Right cardiac atrium (tissue), 5 donors: ENCODE data around the gene BCAS1. TPM values are rescaled to one million over a fixed set of nuclear protein-coding genes. Genes with fewer than 3 reads are reported as not detected.

Source experiments
- ATAC-seq, 2 donors: fragments of 200-7000 bp; cut with Tn5 transposase; one replicate each; pipeline versions ENCODE4 v1.8.0 to v1.9.1; 2020; ENCODE audit warnings: moderate library complexity in 2 of 2, mild to moderate bottlenecking in 1 of 2
- DNase-seq, 3 donors: peaks; one replicate each; pipeline ENCODE4 v3.0.0-alpha.2; 2020
- H3K27ac ChIP-seq: one replicate; pipeline ENCODE4 v1.5.1; 2013; ENCODE audit warnings: mild to moderate bottlenecking, low read length, control low read depth, moderate library complexity
- H3K27me3 ChIP-seq: one replicate; pipeline ENCODE4 v1.6.1; 2013; ENCODE audit not compliant: control insufficient read depth, insufficient read depth
- H3K4me1 ChIP-seq: one replicate; pipeline ENCODE4 v1.6.1; 2013; ENCODE audit warnings: low read length; ENCODE audit not compliant: control insufficient read depth, insufficient read depth
- H3K4me3 ChIP-seq: one replicate; pipeline ENCODE4 v1.5.1; 2013; ENCODE audit warnings: low read length, control low read depth
- H3K9me3 ChIP-seq: one replicate; pipeline ENCODE4 v1.6.1; 2013; ENCODE audit warnings: low read length; ENCODE audit not compliant: control insufficient read depth
- WGBS: extraction: QIAGEN DNeasy Blood & Tissue Kit; methylation state at CpG from one replicate; pipeline ENCODE4 v1.1.7; 2013; 5-methylcytosine and 5-hydroxymethylcytosine counted together
- intact Hi-C, 4 donors: fragments of 100-400 bp; cut with DNase I; formaldehyde crosslinking; loops; one replicate each; pipeline versions ENCODE4 v1.11.0 to v1.14.0; 2022 to 2023
- polyA plus RNA-seq: library from polyadenylated mRNA; stranded (reverse); fragments of 200-250 nt; gene quantifications from one replicate; pipeline ENCODE4 v1.2.3, GENCODE V29; 2013
- total RNA-seq, 4 donors: library from RNA; stranded (reverse); fragmentation: NEBNext Ultra II Directional; extraction: Animal tissue kit (Norgen Biotek cat#: 25700); gene quantifications; one replicate each; pipeline ENCODE4 v1.2.1, GENCODE V29; 2021
- donor health status: healthy with polysubstance abuse.
- donor health status: DM: no; HTN: yes; CAD: no.
- donor health status: DM: no; HTN: no; CAD: no.
- donor health status: DM: no; HTN: yes; CAD: no; lungs with severe emphysema.
- donor health status: DM: yes; HTN: yes; CAD: no.

The BCAS1 gene
- total and polyA plus RNA-seq, 5 donors = 0.18 TPM; not detected in 3

DNA sequence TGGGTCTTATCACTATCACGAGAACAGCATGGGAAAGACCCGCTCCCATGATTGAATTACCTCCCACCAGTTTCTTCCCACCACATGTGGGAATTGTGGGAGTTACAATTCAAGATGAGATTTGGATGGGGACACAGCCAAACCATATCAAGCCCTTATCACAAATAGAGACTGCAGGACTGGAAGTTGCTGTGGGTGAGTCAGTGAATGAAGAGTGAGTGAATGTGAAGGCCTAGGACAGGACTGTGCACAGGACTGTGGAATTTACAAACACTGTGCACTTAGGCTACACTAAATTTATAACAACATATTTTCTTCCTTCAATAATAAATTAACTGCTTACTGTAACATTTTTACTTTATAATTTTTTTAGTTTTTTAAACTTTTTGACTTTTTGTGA lies 30.2 kb upstream of the BCAS1 start:
- no peaks in the 10 kb centered on the region for H3K4me1 ChIP-seq
- no peak overlapping the region for H3K4me3 ChIP-seq
- ATAC-seq (no peak), DNase-seq (no peak)
- intact Hi-C loops = no loop called here
- H3K27me3 ChIP-seq = no peaks in the 10 kb centered on the region
- H3K9me3 ChIP-seq = no peaks in the 10 kb centered on the region
- no peak overlapping the region for H3K27ac ChIP-seq
- WGBS = 81% methylated on average over 2 of the region's 2 CpGs

DNA sequence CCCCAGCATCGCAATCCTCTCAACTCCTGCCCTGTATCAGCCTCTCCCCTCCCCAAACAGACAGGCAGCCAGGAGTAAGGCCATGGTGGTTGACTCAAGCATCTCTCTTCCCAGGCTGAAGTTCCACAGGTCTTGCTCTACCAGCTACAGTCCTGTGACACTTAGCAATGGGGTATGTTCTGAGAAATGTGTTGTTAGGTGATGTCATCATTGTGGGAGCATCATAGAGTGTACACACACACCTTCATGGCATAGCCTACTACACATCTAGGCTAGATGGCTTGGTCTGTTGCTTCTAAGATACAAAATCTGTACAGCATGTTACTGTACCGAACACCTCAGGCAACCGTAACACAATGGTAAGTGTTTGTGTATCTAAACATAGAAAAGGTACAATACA lies 29.5 kb upstream of the BCAS1 start:
- H3K4me1 ChIP-seq = no peaks in the 10 kb centered on the region
- no peaks in the 10 kb centered on the region for H3K9me3 ChIP-seq
- no peak for ATAC-seq
- no peaks in the 10 kb centered on the region for H3K27me3 ChIP-seq
- no peak for DNase-seq
- no peak overlapping the region for H3K4me3 ChIP-seq
- H3K27ac ChIP-seq = no peak overlapping the region
- 96% methylated on average over 3 of the region's 3 CpGs for WGBS
- intact Hi-C loops = loop anchor here (5.0 to 10.0 kb wide), 4 partner anchors 97 to 547 kb away; partner anchors contain the start of gene PFDN4 (in 1 of the 4)

GRCh38 chr20:54098047-54098446 lies 27.7 kb upstream of the BCAS1 start:
- H3K4me3 ChIP-seq = no peak overlapping the region
- ATAC-seq (no peak), DNase-seq (no peak)
- no peaks in the 10 kb centered on the region for H3K27me3 ChIP-seq
- intact Hi-C loops = loop anchor here (5.0 to 10.0 kb wide), 4 partner anchors 99 to 549 kb away; partner anchors contain the start of gene PFDN4 (in 1 of the 4)
- no peaks in the 10 kb centered on the region for H3K4me1 ChIP-seq
- 80% methylated on average over 3 of the region's 3 CpGs for WGBS
- no peak overlapping the region for H3K27ac ChIP-seq
- no peaks in the 10 kb centered on the region for H3K9me3 ChIP-seq

DNA sequence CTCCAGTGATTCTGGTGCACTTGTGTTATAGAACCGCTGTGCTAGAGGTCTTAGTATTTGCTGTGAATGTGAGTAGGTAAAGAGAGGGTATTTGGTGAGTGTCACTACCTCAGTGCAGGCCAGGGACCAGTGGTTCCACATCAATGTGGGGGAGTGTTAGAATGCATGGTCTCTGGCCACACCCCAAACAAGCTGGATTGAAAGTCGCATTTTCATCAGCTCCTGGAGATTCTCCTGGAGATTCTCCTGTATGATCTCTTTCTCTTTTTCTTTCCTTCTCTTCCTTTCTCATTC lies 26.8 kb upstream of the BCAS1 start:
- H3K27me3 ChIP-seq = no peaks in the 10 kb centered on the region
- no peak overlapping the region for H3K27ac ChIP-seq
- H3K9me3 ChIP-seq = no peaks in the 10 kb centered on the region
- WGBS = 65% methylated on average over 2 of the region's 2 CpGs
- ATAC-seq (no peak), DNase-seq (no peak)
- intact Hi-C loops = loop anchor here (2.0 to 10.0 kb wide), 5 partner anchors 100 to 550 kb away; partner anchors contain the start of gene PFDN4 (in 1 of the 4)
- no peaks in the 10 kb centered on the region for H3K4me1 ChIP-seq
- H3K4me3 ChIP-seq = no peak overlapping the region

GRCh38 chr20:54095824-54096223 lies 25.4 kb upstream of the BCAS1 start:
- ATAC-seq = no peak
- intact Hi-C loops = loop anchor here (2.0 to 10.0 kb wide), 5 partner anchors 101 to 551 kb away; partner anchors contain the start of gene PFDN4 (in 1 of the 4)

DNA sequence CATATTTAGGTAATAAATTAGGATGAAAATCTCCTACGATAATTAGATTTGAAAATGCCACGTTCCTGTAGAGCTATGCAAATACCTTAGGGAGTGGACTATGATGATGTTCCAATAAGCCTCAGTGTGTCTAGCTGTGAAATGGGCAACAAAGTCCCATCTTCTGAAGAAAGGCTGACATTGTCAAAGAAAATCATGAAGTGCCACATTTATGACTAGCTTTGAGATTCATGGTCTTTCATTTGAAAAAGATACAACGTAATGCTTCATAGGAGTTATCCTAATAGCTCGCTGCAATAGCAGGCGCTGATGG lies 23.8 kb upstream of the BCAS1 start:
- WGBS = 83% methylated on average over 5 of the region's 5 CpGs
- ATAC-seq (no peak), DNase-seq (no peak)
- no peak overlapping the region for H3K27ac ChIP-seq
- no peaks in the 10 kb centered on the region for H3K27me3 ChIP-seq
- no peaks in the 10 kb centered on the region for H3K4me1 ChIP-seq
- no peaks in the 10 kb centered on the region for H3K9me3 ChIP-seq
- intact Hi-C loops = loop anchor here in 1 of 4 donors (10.0 kb wide), 1 partner anchor 541 kb away; no protein-coding TSS in a partner anchor
- H3K4me3 ChIP-seq = no peak overlapping the region

More at GRCh38 chr20:54095824-54096223, 25.4 kb upstream of the BCAS1 start:
- Histone ChIP-seq H3K4me1 (no peaks in the 10 kb centered on the region), H3K9me3 (no peaks in the 10 kb centered on the region), H3K4me3 (no peak overlapping the region), H3K27ac (no peak overlapping the region), H3K27me3 (no peaks in the 10 kb centered on the region)
- WGBS = 93% methylated on average over 1 of the region's 1 CpG
- no peak for DNase-seq

DNA sequence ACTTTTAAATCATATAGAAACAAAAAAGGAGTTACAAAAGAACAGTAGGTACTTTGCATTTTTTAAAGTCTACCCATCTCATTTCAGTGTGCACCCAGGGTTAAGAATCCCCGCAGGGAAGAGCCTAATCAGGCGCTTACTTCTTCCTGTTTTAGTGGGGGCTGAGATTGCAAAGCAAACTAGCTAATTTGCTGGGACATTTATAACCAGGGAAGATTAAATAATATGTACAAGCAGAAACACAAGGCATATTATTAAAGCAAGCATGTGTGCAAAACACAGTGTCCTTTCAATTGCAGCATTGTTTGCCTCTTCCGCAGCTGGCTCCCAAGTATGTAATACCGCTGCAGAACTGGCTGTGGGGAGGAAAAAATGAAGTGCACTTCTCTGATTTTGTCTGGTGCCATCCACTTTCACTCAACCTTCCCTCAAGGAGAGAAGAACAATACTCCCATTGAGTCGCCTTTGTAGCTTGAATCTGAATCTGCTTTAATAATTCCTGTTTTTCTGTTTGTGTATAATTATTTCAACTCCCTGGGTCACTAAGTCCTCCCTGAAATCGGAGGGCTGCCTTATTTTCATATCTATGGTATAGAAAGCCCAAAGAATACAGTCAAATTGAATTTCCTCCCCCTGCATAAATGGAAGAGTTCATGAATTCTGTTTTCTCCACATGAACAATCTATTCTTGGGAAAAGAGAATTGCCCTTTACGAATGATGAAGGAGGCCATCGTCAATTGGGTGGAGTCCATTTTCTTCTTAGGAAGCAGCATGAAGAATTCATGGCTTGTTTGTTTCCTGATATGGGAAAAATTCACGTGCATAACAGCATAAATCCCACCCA lies 23.3 kb upstream of the BCAS1 start:
- 46% methylated on average over 9 of the region's 9 CpGs for WGBS
- Histone ChIP-seq H3K4me3 (no peak overlapping the region), H3K27ac (no peak overlapping the region), H3K27me3 (no peaks in the 10 kb centered on the region), H3K4me1 (no peaks in the 10 kb centered on the region), H3K9me3 (no peaks in the 10 kb centered on the region)
- intact Hi-C loops = loop anchor here in 1 of 4 donors (10.0 kb wide), 1 partner anchor 541 kb away; no protein-coding TSS in a partner anchor
- ATAC-seq = no peak
- no peak for DNase-seq

DNA sequence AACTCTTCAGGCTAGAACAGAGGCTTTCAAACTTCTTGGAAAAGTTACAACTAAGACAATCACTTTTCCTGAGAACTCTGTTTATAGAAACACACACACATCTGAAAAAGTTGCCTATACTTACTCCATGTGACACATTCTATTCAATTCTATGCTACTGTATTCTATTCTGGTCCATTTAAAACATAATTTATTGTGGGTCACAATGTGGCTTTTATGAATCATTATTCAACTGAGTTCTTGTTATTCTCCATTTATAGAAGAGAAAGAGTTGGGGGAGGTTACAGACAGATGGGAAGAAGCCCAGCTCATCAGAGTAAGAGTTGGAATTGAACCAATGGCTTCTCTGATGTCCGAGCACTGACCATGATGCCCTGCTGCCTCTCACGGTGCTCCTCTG lies 21.6 kb upstream of the BCAS1 start:
- Histone ChIP-seq H3K4me3 (no peak overlapping the region), H3K27me3 (no peaks in the 10 kb centered on the region), H3K9me3 (no peaks in the 10 kb centered on the region), H3K27ac (no peak overlapping the region), H3K4me1 (no peaks in the 10 kb centered on the region)
- ATAC-seq = no peak
- 57% methylated on average over 2 of the region's 2 CpGs for WGBS
- intact Hi-C loops = loop anchor here in 1 of 4 donors (10.0 kb wide), 1 partner anchor 543 kb away; no protein-coding TSS in a partner anchor
- DNase-seq = no peak

DNA sequence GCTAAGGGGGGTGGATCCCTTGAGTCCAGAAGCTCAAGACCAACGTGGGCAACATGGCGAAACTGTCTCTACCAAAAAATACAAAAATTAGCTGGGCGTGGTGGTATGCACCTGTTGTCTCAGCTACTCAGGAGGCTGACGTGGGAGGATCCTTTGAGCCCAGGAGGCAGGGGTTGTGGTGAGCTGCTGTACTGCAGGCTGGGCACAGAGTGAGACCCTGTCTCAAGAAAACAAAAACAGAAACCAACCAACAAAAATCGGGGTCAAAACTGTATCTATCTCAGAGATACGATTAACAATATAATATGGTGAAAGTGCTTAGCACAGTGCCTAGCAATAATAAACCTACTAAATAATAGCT lies 20.7 kb upstream of the BCAS1 start:
- Histone ChIP-seq H3K4me1 (no peaks in the 10 kb centered on the region), H3K27me3 (no peaks in the 10 kb centered on the region), H3K27ac (no peak overlapping the region), H3K9me3 (no peaks in the 10 kb centered on the region), H3K4me3 (no peak overlapping the region)
- ATAC-seq (no peak), DNase-seq (no peak)
- intact Hi-C loops = loop anchor here in 1 of 4 donors (10.0 kb wide), 1 partner anchor 544 kb away; no protein-coding TSS in a partner anchor
- whole genome bisulfite sequencing = 86% methylated on average over 6 of the region's 6 CpGs

GRCh38 chr20:54090230-54091119 lies 20.1 kb upstream of the BCAS1 start:
- 57% methylated on average over 6 of the region's 6 CpGs for WGBS
- H3K27me3 ChIP-seq = no peaks in the 10 kb centered on the region
- intact Hi-C loops = loop anchor here in 1 of 4 donors (10.0 kb wide), 1 partner anchor 544 kb away; no protein-coding TSS in a partner anchor

GRCh38 chr20:54088430-54088829 lies 18.0 kb upstream of the BCAS1 start:
- H3K9me3 ChIP-seq = no peaks in the 10 kb centered on the region
- H3K27ac ChIP-seq = no peak overlapping the region
- H3K27me3 ChIP-seq = no peaks in the 10 kb centered on the region
- DNase-seq (no peak), ATAC-seq (no peak)
- H3K4me3 ChIP-seq = no peak overlapping the region
- no peaks in the 10 kb centered on the region for H3K4me1 ChIP-seq
- intact Hi-C loops = no loop called here
- 57% methylated on average over 1 of the region's 1 CpG for WGBS

More at GRCh38 chr20:54090230-54091119, 20.1 kb upstream of the BCAS1 start:
- H3K27ac ChIP-seq = no peak overlapping the region
- no peak for DNase-seq
- no peaks in the 10 kb centered on the region for H3K4me1 ChIP-seq
- no peaks in the 10 kb centered on the region for H3K9me3 ChIP-seq
- H3K4me3 ChIP-seq = no peak overlapping the region
- ATAC-seq = no peak
